VCaP (cell line): ENCODE results near the gene TCF7.
"Not testable (repeated sequence)": the region's sequence is repeated elsewhere in the genome, so short reads cannot be mapped to it uniquely, and the experiment has no call there.

Experiments used
- H3K27ac ChIP-seq: fragments of 450-650 bp; 2 replicates; pipeline ENCODE4 v1.5.1; 2017
- CTCF ChIP-seq: fragments of 450-650 bp; conservative IDR thresholded peaks from 2 replicates; pipeline ENCODE4 v1.5.1; 2017; ENCODE audit warnings: mild to moderate bottlenecking, moderate library complexity

The TCF7 gene

GRCh38 chr5:134151723-134152122 is 37.2 kb downstream of the TCF7 start:
- no peak for TF ChIP-seq CTCF
- no peak overlapping the region for H3K27ac ChIP-seq

DNA sequence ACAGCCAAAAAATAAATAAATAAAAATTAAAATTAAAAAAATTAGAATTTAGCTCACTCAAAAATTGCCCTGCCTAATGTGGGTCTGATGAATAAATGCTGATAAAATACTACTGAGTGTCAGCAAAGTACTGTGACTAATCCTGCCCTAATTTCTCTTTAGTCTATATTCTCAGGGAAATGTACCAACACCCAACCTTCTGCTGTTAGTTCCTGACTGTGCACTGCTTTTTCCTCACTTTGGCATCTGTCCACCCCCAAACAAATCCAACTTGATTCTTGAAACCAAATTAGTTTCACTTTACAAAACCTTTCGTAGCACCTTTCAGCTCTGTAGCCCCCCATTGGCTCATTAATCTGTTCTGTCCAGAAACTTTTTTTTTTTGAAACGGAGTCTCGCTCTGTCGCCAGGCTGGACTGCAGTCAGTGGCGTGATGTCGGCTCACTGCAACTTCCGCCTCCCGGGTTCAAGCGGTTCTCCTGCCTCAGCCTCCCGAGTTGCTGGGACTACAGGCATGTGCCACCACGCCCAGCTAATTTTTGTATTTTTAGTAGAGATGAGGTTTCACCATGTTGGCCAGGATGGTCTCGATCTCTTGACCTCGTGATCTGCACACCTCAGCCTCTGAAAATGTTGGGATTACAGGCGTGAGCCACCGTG is 37.8 kb downstream of the TCF7 start:
- not testable (repeated sequence) for H3K27ac ChIP-seq

GRCh38 chr5:134153241-134153640 is 38.8 kb downstream of the TCF7 start:
- no peak overlapping the region for H3K27ac ChIP-seq
- TF ChIP-seq CTCF: no peak

- H3K27ac ChIP-seq: no peak overlapping the region
- no peak for TF ChIP-seq CTCF
These were observed 39.2 kb downstream of the TCF7 start for GRCh38 chr5:134153657-134154056.

GRCh38 chr5:134161513-134162395 is 47.3 kb downstream of the TCF7 start:
- H3K27ac ChIP-seq: no peak overlapping the region
- TF ChIP-seq CTCF: no peak

- TF ChIP-seq CTCF: no peak
- H3K27ac ChIP-seq: no peak overlapping the region
These were observed 48.1 kb downstream of the TCF7 start for GRCh38 chr5:134162592-134162991.

GRCh38 chr5:134171972-134172371 is 57.5 kb downstream of the TCF7 start:
- no peak for TF ChIP-seq CTCF
- no peak overlapping the region for H3K27ac ChIP-seq
